NCI-H187 (cell line): ENCODE data around the gene EHD3.
"Not testable (repeated sequence)": the region's sequence is repeated elsewhere in the genome, so short reads cannot be mapped to it uniquely, and the experiment has no call there.

ENCODE experiments used
- DNase-seq, 2 experiments: peaks; one replicate each; lab custom pipeline; 2025; lab: John Stamatoyannopoulos, UW

Gene EHD3

GRCh38 chr2:31256611-31257382, 22.8 kb downstream of the EHD3 start:
- no peak for DNase-seq

- no peak for DNase-seq
Observed at GRCh38 chr2:31258351-31258750, 24.4 kb downstream of the EHD3 start.

GRCh38 chr2:31259075-31259474, 25.1 kb downstream of the EHD3 start:
- DNase-seq, result no peak

- DNase-seq, result no peak
Observed at GRCh38 chr2:31260870-31261269, 26.9 kb downstream of the EHD3 start.

- no peak for DNase-seq
Observed at GRCh38 chr2:31263636-31264190, 29.8 kb downstream of the EHD3 start.

- DNase-seq, result no peak
Observed at GRCh38 chr2:31265234-31265633, 31.3 kb downstream of the EHD3 start.

- DNase-seq, result no peak
Observed at GRCh38 chr2:31266804-31267203, 32.9 kb downstream of the EHD3 start.

- DNase-seq, result no peak
Observed at GRCh38 chr2:31267437-31268120, 33.6 kb downstream of the EHD3 start.

- DNase-seq, result no peak
Observed at GRCh38 chr2:31268344-31268743, 34.4 kb downstream of the EHD3 start.

- no peak for DNase-seq
Observed at GRCh38 chr2:31269087-31269486, 35.1 kb downstream of the EHD3 start.

- no peak for DNase-seq
Observed at GRCh38 chr2:31270131-31270530, 36.2 kb downstream of the EHD3 start.

- no peak for DNase-seq
Observed at GRCh38 chr2:31270822-31271231, 36.9 kb downstream of the EHD3 start.

GRCh38 chr2:31271851-31272267, 37.9 kb downstream of the EHD3 start:
- DNase-seq, result no peak

- no peak for DNase-seq
Observed at GRCh38 chr2:31274401-31275075, 40.6 kb downstream of the EHD3 start.

GRCh38 chr2:31275976-31276375, 42.0 kb downstream of the EHD3 start:
- no peak for DNase-seq

GRCh38 chr2:31277621-31278020, 43.7 kb downstream of the EHD3 start:
- DNase-seq, result no peak

GRCh38 chr2:31282634-31283033, 48.7 kb downstream of the EHD3 start:
- no peak for DNase-seq

GRCh38 chr2:31283193-31283919, 49.4 kb downstream of the EHD3 start:
- DNase-seq, result not testable (repeated sequence)

- no peak for DNase-seq
Observed at GRCh38 chr2:31284107-31284506, 50.2 kb downstream of the EHD3 start.

- DNase-seq, result no peak
Observed at GRCh38 chr2:31286230-31286629, 52.3 kb downstream of the EHD3 start.

- DNase-seq, result no peak
Observed at GRCh38 chr2:31286961-31287550, 53.1 kb downstream of the EHD3 start.

- no peak for DNase-seq
Observed at GRCh38 chr2:31287654-31288053, 53.7 kb downstream of the EHD3 start.
